ENCODE measurements around the gene VWF.

- TF ChIP-seq ELF4 (CRISPR knock-in tag; IDR thresholded peaks at IDR 0.05; ENCODE audit: borderline replicate concordance) (no peak), BCLAF1 (IDR thresholded peaks at IDR 0.05) (no peak), ZBTB38 (CRISPR knock-in tag; IDR thresholded peaks at IDR 0.05) (no peak), KAT7 (CRISPR knock-in tag; IDR thresholded peaks at IDR 0.05; ENCODE audit: borderline replicate concordance) (no peak), TAF1 (CRISPR knock-in tag; IDR thresholded peaks at IDR 0.05) (no peak), FOXM1 (CRISPR knock-in tag; IDR thresholded peaks at IDR 0.05) (no peak), CBFB (CRISPR knock-in tag; IDR thresholded peaks at IDR 0.05) (no peak), CREB1 (IDR thresholded peaks at IDR 0.05) (no peak), CREB1 (CRISPR knock-in tag; IDR thresholded peaks at IDR 0.05) (no peak), HMG20A (CRISPR knock-in tag; IDR thresholded peaks at IDR 0.05; ENCODE audit: borderline replicate concordance) (no peak), SRF (IDR thresholded peaks at IDR 0.05; ENCODE audit: low read depth, low read length) (no peak), ETS1 (CRISPR knock-in tag; IDR thresholded peaks at IDR 0.05) (no peak), ZNF124 (CRISPR knock-in tag; IDR thresholded peaks at IDR 0.05) (no peak), MAFG (CRISPR knock-in tag; IDR thresholded peaks at IDR 0.05) (no peak)
Measured at GRCh38 chr12:6104842-6105241, 19.6 kb downstream of the VWF start.

Data from HepG2 (cell line).